HFFc6 (cell line): ENCODE data around the gene ERGIC3. TPM values are rescaled to one million over a fixed set of nuclear protein-coding genes. Genes with fewer than 3 reads are reported as not detected.

Experiments
- DNase-seq: peaks from one replicate; pipeline ENCODE4 v3.0.0-alpha.2; 2018
- H3K27ac Mint-ChIP-seq: 2 replicates; pipeline ENCODE4 v1.8.0; 2020; ENCODE audit warnings: mild to moderate bottlenecking, mixed read lengths
- H3K27me3 Mint-ChIP-seq: 2 replicates; pipeline ENCODE4 v1.8.0; 2021; ENCODE audit warnings: mild to moderate bottlenecking, moderate library complexity, mixed read lengths; ENCODE audit not compliant: insufficient read depth
- H3K36me3 Mint-ChIP-seq: 2 replicates; pipeline ENCODE4 v1.8.0; 2021; ENCODE audit warnings: low read depth, mixed read lengths
- H3K4me1 Mint-ChIP-seq: 2 replicates; pipeline ENCODE4 v1.8.0; 2020; ENCODE audit warnings: low read depth, mixed read lengths
- H3K4me3 Mint-ChIP-seq: 2 replicates; pipeline ENCODE4 v1.8.0; 2020; ENCODE audit warnings: mild to moderate bottlenecking, moderate library complexity, mixed read lengths
- H3K9me3 Mint-ChIP-seq: 2 replicates; pipeline ENCODE4 v1.8.0; 2020; ENCODE audit warnings: mild to moderate bottlenecking, mixed read lengths
- CTCF ChIP-seq: fragments of 200-600 bp; sonication (generic); IDR thresholded peaks from 2 replicates; pipeline ENCODE4 v1.5.0; 2021; ENCODE audit warnings: antibody characterized with exemption, mild to moderate bottlenecking
- total RNA-seq, 6 experiments: library from RNA; stranded (reverse); fragmentation: NEBNext Ultra II Directional; extraction: Animal tissue kit (Norgen Biotek cat#: 25700); gene quantifications; 2 replicates in 1 of 6; 3 replicates in 5 of 6; pipeline ENCODE4 v1.2.3, GENCODE V29; 2021

Gene ERGIC3
- total RNA-seq, 6 experiments from 2014 or later: 231 to 275 (median 239) TPM

- peaks cover 11% of the 10 kb centered on the region for H3K27me3 Mint-ChIP-seq
- DNase-seq: no peak
- no peak overlapping the region for H3K4me3 Mint-ChIP-seq
- peaks cover 11% of the 10 kb centered on the region for H3K36me3 Mint-ChIP-seq
- peaks cover 18% of the 10 kb centered on the region for H3K9me3 Mint-ChIP-seq
- no peak overlapping the region for H3K27ac Mint-ChIP-seq
- no peak for TF ChIP-seq CTCF
- no peaks in the 10 kb centered on the region for H3K4me1 Mint-ChIP-seq
Observed at GRCh38 chr20:35571555-35571954, 29.7 kb downstream of the ERGIC3 start.

- Mint-ChIP-seq H3K27ac (no peak overlapping the region), H3K27me3 (peaks cover 10% of the 10 kb centered on the region), H3K9me3 (peaks cover 18% of the 10 kb centered on the region), H3K4me1 (no peaks in the 10 kb centered on the region), H3K36me3 (peaks cover 11% of the 10 kb centered on the region), H3K4me3 (no peak overlapping the region)
- no peak for TF ChIP-seq CTCF
- no peak for DNase-seq
Observed at GRCh38 chr20:35572838-35573237, 31.0 kb downstream of the ERGIC3 start.

GRCh38 chr20:35575958-35576357 is 34.1 kb downstream of the ERGIC3 start:
- no peaks in the 10 kb centered on the region for H3K4me1 Mint-ChIP-seq
- H3K4me3 Mint-ChIP-seq: no peak overlapping the region
- no peak for DNase-seq
- no peak overlapping the region for H3K27ac Mint-ChIP-seq
- peaks cover 18% of the 10 kb centered on the region for H3K9me3 Mint-ChIP-seq
- TF ChIP-seq CTCF: no peak
- H3K36me3 Mint-ChIP-seq: peaks cover 11% of the 10 kb centered on the region
- peaks cover 21% of the 10 kb centered on the region for H3K27me3 Mint-ChIP-seq

- peaks cover 21% of the 10 kb centered on the region for H3K27me3 Mint-ChIP-seq
- H3K4me3 Mint-ChIP-seq: no peak overlapping the region
- H3K36me3 Mint-ChIP-seq: peaks cover 17% of the 10 kb centered on the region
- H3K4me1 Mint-ChIP-seq: no peaks in the 10 kb centered on the region
- no peak overlapping the region for H3K27ac Mint-ChIP-seq
- DNase-seq: no peak
- H3K9me3 Mint-ChIP-seq: peaks cover 25% of the 10 kb centered on the region
- no peak for TF ChIP-seq CTCF
Observed at GRCh38 chr20:35576816-35577215, 34.9 kb downstream of the ERGIC3 start.

- Mint-ChIP-seq H3K9me3 (peaks cover 15% of the 10 kb centered on the region), H3K27me3 (peaks cover 24% of the 10 kb centered on the region), H3K36me3 (peaks cover 7% of the 10 kb centered on the region; the same call in 1 of the 2 replicates), H3K4me1 (no peaks in the 10 kb centered on the region), H3K27ac (no peak overlapping the region), H3K4me3 (no peak overlapping the region)
- no peak for DNase-seq
- TF ChIP-seq CTCF: no peak
Observed at GRCh38 chr20:35578469-35578868, 36.6 kb downstream of the ERGIC3 start.

- no peaks in the 10 kb centered on the region for H3K4me1 Mint-ChIP-seq
- H3K27ac Mint-ChIP-seq: no peak overlapping the region
- peaks cover 11% of the 10 kb centered on the region for H3K9me3 Mint-ChIP-seq
- H3K4me3 Mint-ChIP-seq: no peak overlapping the region
- no peak for TF ChIP-seq CTCF
- no peak for DNase-seq
- peaks cover 7% of the 10 kb centered on the region; the same call in 1 of the 2 replicates for H3K36me3 Mint-ChIP-seq
- H3K27me3 Mint-ChIP-seq: peaks cover 24% of the 10 kb centered on the region
Observed at GRCh38 chr20:35579196-35579595, 37.3 kb downstream of the ERGIC3 start.
